PC-9 (cell line): Measurements from ENCODE around the gene EPC2.

Source experiments
- EZH2 ChIP-seq: fragments of 200-600 bp; sonication (generic); IDR thresholded peaks from 2 replicates; pipeline ENCODE4 v1.8.0; 2017; ENCODE audit warnings: antibody characterized with exemption, low read depth
- TF ChIP-seq, protein P1 (sequence below): fragments of 200-600 bp; sonication (generic); conservative IDR thresholded peaks from 2 replicates; pipeline ENCODE4 v1.6.1; 2017; ENCODE audit warnings: mixed run types, antibody characterized with exemption, mild to moderate bottlenecking, moderate library complexity

DNA sequence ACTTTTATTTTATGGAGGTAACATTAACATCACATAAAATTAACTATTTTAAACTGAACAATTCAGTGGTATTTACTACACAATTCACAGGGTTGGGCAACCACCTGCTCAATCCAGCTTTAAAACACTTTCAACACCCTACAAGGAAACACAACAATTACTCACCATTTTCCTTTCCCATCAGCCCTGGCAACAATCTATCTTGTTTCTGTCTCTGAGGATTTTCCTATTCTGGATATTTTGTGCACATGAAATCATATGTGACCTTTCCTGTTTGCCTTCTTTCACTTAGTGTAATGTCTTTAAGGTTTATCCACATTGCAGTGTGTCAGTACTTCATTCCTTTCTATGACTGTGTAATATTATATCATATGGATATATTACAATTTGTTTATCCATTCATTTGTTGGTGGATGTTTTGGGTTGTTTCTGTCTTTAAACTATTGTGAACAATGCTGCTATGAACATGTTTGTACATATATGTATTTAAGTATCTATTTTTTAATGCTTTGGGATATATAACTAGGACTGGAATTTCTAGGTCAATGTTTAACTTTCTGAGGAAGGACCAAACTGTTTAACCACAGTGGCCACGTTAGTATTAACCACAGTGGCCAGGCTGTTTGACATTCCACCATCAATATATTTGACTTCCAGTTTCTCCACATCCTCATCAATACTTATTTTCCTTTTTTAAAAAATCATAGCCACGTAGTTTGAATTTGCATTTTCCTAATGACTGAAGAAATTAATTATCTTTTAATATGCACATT lies 158.1 kb downstream of the EPC2 start:
- TF ChIP-seq, protein P1, sequence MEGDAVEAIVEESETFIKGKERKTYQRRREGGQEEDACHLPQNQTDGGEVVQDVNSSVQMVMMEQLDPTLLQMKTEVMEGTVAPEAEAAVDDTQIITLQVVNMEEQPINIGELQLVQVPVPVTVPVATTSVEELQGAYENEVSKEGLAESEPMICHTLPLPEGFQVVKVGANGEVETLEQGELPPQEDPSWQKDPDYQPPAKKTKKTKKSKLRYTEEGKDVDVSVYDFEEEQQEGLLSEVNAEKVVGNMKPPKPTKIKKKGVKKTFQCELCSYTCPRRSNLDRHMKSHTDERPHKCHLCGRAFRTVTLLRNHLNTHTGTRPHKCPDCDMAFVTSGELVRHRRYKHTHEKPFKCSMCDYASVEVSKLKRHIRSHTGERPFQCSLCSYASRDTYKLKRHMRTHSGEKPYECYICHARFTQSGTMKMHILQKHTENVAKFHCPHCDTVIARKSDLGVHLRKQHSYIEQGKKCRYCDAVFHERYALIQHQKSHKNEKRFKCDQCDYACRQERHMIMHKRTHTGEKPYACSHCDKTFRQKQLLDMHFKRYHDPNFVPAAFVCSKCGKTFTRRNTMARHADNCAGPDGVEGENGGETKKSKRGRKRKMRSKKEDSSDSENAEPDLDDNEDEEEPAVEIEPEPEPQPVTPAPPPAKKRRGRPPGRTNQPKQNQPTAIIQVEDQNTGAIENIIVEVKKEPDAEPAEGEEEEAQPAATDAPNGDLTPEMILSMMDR = no peak
- TF ChIP-seq EZH2 = no peak
